Measurements from ENCODE around the gene RNU2-1.
"Not testable (repeated sequence)": the region's sequence is repeated elsewhere in the genome, so short reads cannot be mapped to it uniquely, and the experiment has no call there.

Gene RNU2-1

DNA sequence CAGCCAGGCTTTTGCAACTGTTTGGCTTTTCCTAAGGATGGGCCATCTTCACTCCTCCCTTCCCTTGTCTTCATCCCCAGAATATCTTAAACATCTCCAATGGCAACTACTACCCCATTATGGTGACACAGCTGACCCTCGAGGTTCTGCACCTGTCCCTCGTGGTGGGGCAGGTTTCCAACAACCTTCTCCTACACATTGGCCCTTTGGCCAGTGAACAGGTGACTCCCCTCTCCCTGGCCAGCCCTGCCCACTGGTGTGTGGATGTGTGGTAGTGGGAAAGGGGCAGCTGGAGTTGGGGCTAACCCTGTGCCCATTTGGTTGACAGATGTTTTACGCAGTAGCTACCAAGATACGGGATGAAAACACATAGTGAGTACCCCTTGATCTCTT lies 17.4 kb downstream of the RNU2-1 start:
- no peak for DNase-seq (ENCODE audit: low spot score)

DNA sequence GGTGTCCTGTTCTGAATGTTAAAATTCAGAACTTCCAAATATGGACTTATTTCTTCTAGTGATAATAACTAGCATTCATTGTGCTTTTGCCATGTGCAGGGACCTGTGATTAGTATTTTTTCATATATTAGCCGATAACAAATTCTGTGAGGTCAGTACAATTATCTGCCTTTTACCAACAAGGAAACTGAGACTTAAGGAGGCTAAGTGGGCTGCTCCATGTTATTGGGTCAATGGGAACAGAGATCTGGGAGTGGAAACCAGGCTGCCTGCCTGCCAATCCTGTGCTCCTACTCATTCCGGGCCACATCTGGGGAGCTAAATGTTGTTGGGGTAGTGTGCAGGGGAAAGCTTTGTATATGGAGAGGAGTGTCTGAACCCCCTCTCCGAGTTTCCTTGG lies 18.4 kb downstream of the RNU2-1 start:
- DNase-seq (ENCODE audit: low spot score): no peak

DNA sequence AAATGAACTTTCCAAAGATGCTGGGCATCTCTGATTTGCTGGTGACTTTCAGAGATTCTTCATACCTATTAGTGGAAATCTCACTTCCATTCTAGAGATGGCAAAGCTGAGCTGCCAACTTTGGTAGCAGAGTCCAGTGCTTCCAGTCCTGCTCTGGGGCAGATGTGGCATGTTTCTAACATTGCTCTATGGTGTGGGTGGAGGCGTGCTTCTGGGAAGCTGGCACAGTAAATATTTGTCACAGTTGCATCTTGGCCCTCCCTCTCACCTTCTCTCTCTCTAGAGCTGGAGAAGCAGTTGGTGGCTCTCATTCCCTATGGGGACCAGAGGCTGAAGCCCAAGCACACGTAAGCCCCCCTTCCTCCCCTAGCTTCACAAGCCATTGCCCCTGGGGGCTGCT lies 20.2 kb downstream of the RNU2-1 start:
- no peak for DNase-seq (ENCODE audit: low spot score)

DNA sequence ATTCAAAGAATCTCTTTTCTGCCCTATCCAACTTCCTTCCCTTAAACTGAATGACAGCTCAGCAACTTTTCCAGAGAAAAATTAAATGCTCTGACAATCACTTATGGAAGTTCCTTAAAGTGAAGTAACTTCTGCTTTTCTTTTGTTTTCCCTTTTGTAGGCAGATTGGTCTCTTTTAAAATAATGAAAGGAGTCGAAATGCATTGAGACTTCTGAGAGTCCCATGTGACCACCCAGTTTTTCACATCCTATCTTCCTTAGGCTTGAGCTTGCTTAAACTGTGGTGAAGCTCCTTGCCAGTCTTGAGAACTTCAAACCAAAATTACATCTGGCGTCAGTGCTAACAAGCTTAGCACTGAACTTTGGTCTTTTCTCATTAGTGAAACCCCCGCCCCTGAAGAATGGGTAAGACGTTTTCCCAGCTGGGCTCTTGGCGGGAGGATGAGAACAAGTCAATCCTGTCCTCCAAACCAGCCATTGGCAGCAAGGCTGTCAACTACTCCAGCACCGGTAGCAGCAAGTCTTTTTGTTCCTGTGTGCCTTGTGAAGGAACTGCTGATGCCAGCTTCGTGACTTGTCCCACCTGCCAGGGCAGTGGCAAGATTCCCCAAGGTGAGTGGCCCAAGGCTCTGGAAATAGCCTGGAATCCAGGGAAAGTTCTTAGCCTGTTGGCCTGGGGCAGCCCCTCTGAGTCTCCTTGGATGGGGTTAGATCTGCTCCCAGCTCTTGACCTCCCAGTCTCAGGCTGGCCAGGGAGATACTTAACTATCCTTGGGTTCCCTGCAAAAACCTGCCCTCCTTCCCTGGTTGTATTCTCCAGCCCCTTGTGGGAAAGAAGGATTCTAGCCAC lies 20.9 kb downstream of the RNU2-1 start:
- DNase-seq (ENCODE audit: low spot score): no peak

DNA sequence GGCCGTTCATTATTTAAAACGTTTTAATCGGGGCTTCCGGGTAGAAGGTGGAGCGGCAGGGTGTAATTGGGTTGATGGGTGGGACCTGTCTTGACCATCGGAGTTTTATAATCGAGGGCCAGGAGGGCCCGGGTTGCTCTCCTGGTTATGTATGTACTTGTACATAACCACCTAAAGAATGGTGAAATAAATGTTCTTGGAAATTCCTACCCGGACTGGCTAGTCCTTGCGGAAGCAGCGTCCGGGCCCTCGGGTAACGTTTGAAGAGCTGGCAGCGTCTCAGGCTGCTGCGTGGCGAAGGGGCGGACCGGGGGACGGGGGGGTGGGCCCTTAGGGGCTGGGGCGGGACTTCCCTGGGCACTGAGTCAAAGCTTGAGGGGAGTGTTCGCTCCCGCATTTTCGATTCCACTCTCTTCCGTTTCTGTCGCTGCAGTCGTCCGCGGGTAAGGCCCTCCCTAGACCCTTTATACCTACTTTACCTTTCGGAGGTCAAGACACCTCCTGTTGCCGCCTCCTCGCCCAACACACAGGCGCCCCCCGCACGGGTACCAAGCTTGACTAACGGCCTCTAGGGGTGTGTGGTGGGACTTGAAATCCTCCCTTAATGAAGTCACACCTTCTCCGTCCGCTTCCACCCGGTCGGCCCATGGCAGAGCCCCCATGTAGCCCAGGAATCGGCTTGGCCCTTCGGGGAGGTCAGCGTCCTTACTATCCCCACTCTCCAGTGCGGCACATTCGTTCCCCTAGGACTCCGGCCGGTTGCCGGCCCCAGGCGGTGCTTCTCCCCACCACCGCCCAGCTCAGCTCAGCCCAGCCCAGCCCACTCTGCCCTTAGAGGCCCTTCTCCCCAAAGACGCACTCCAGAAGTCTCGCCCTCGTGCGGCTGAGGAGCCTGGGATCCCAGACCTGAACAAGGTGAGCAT lies 22.0 kb downstream of the RNU2-1 start, which contains the start of gene TMEM106A:
TMEM106A (plus strand) TSS at position 396 of the 923 bp plus-strand sequence. CDS start 1,167 bp downstream, outside the sequence.
- peak; percentile 82 for DNase-seq (ENCODE audit: low spot score)

DNA sequence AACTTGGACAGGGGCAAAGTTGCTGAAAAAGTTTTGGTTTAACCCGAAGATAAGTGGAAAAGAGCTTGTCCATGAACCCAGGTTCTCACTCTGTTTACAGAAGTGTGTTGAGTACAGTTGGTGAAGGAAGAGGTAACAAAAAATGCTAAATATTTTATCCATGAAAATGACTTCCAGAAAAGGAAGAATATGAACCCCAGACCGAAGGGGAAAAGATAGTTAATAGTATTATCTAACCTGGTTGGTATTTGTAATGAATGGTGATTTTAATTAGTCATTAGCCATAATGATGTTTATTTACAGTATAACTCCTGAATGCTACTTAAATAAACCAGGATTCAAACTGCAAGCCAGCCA lies 22.7 kb downstream of the RNU2-1 start:
- DNase-seq (ENCODE audit: low spot score): no peak

DNA sequence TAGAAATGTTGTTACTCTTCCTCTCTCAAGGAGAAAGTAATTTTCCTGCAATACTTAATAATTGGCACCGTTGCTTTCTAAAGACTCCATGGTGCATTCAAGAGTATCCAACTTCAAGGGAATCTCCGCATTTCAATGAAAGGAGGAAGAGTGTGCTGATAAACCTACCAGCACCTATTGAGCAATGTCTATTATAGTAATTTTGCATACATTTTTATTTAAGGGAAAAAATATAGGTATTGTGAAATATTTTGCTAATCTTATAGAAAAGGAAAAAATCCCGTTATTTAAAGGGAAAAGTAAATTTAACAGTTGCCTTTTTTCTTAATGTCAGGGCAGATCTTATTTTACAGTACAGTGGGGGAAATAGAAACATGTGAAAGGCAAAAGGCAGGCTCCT lies 23.2 kb downstream of the RNU2-1 start:
- no peak for DNase-seq (ENCODE audit: low spot score)

DNA sequence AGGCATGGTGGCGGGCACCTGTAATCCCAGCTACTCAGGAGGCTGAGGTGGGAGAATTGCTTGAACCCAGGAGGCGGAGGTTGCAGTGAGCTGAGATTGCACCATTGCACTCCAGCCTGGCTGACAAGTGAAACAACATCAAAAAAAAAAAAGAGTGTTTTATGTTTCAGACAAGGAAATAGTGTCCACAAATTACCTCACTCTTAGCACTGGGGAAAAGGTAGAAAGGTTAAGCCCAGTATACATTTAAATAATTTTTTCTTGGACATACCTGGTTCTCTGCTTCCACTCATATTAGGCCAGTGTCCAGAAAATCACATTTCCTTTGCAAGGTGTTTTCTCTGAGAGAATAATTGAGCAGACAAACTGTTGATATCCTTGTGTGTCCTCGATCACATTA lies 30.8 kb downstream of the RNU2-1 start:
- DNase-seq (ENCODE audit: low spot score): not testable (repeated sequence)

DNA sequence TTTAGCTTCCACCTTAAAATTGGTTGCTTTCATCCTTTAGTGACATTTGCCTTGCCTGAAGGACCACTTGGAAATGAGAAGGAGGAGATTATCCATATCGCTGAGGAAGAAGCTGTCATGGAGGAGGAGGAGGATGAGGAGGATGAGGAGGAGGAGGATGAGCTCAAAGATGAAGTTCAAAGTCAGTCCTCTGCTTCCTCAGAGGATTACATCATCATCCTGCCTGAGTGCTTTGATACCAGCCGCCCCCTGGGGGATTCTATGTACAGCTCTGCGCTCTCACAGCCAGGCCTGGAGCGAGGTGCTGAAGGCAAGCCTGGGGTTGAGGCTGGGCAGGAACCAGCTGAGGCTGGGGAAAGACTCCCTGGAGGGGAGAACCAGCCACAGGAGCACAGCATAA lies 33.6 kb downstream of the RNU2-1 start:
- no peak for DNase-seq (ENCODE audit: low spot score)

DNA sequence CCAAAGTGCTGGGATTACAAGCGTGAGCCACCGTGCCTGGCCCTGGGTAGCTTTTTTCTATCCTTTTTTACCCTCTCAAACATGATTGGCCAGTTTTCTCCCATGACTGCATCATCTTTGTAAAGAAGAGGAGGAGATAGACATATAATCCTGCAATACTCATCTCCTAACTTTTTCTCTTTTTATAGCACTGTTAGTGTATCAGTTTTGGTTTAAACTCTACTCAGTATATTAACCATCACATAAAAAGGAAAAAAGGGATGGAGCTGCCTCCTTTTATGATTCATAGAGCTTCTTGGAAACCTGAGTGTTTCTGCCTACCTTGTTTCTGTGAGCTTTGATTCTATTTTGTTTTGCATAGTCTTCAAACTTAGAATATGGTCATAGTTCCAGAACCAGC lies 34.1 kb downstream of the RNU2-1 start:
- no peak for DNase-seq (ENCODE audit: low spot score)

DNA sequence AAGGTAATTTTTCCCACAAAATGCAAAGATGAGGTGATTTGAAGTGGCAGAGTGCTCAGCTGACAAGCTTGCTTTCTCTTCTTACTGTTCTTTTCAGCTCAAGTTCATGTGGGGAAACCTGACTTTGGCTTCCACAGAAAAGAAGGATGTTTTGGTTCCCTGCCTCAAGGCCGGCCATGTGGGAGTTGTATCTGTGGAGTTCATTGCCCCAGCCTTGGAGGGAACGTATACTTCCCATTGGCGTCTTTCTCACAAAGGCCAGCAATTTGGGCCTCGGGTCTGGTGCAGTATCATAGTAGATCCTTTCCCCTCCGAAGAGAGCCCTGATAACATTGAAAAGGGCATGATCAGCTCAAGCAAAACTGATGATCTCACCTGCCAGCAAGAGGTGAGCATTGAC lies 40.5 kb downstream of the RNU2-1 start:
- no peak for DNase-seq (ENCODE audit: low spot score)

DNA sequence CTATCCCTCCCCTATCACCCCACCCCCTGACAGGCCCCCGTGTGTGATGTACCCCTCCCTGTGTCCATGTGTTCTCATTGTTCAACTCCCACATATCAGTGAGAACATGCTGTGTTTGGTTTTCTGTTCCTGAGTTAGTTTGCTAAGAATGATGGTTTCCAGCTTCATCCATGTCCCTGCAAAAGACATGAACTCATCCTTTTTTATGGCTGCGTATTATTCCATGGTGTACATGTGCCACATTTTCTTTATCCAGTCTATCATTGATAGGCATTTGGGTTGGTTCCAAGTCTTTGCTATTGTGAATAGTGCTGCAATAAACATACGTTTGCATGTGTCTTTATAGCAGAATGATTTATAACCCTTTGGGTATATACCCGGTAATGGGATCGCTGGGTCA lies 47.1 kb downstream of the RNU2-1 start:
- DNase-seq (ENCODE audit: low spot score): not testable (repeated sequence)

DNA sequence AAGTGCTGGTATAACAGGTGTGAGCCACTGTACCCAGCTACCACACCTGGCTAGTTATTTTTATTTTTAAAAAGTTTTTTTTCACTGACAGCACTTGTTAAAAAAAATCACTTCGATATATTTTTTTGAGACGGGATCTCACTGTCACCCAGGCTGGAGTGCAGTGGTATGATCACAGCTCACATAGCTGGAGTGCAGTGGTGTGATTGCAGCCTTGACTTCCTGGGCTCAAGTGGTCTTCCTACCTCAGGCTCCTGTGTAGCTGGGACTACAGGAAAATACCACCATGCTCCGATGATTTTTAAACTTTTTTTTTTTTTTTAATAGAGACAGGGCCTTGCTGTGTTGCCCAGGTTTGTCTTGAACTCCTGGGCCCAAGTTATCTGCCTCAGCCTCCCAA lies 49.9 kb downstream of the RNU2-1 start:
- DNase-seq (ENCODE audit: low spot score): no peak

All from LoVo (cell line).